Activated T-helper 2 cell treated with anti-CD3 and anti-CD28 coated beads, Interferon-gamma antibody, Interleukin-2, Interleukin-4, amounts not matched to agents 10 μg/mL and 5 μg/mL and 100 μg/mL, durations not matched to agents 14 hours and 24 hours and 36 hours (primary cell): ENCODE data around the gene GALK2. TPM values are rescaled to one million over a fixed set of nuclear protein-coding genes. Genes with fewer than 3 reads are reported as not detected.
"Not testable (repeated sequence)": the region's sequence is repeated elsewhere in the genome, so short reads cannot be mapped to it uniquely, and the experiment has no call there.

Experiments
- DNase-seq: peaks from one replicate; pipeline ENCODE4 v3.0.0; 2021; ENCODE audit warnings: low spot score
- H3K27ac Mint-ChIP-seq: one replicate; pipeline ENCODE4 v1.8.0; 2021; ENCODE audit warnings: mixed read lengths
- H3K27me3 Mint-ChIP-seq: one replicate; pipeline ENCODE4 v1.8.0; 2021; ENCODE audit warnings: low read depth, mixed read lengths
- H3K36me3 Mint-ChIP-seq: one replicate; pipeline ENCODE4 v1.8.0; 2021; ENCODE audit warnings: low read depth, mixed read lengths
- H3K4me1 Mint-ChIP-seq: one replicate; pipeline ENCODE4 v1.8.0; 2021; ENCODE audit warnings: low read depth, mixed read lengths
- H3K4me3 Mint-ChIP-seq: one replicate; pipeline ENCODE4 v1.8.0; 2021; ENCODE audit warnings: low read depth, mild to moderate bottlenecking, moderate library complexity, mixed read lengths
- H3K9me3 Mint-ChIP-seq: one replicate; pipeline ENCODE4 v1.8.0; 2021; ENCODE audit warnings: mixed read lengths
- intact Hi-C: fragments of 100-400 bp; cut with micrococcal nuclease; formaldehyde crosslinking; loops from one replicate; pipeline ENCODE4 v1.15.1; 2023
- total RNA-seq: library from RNA; stranded (reverse); gene quantifications from 2 replicates; pipeline ENCODE4 v1.2.3, GENCODE V29; 2022

GALK2 gene
- total RNA-seq, 1 donor from 2014 or later = 33.3 TPM

GRCh38 chr15:49175582-49176397 is 5.7 kb downstream of the GALK2 start:
- H3K4me3 Mint-ChIP-seq, DNase-seq, H3K27me3 Mint-ChIP-seq, intact Hi-C loops, H3K27ac Mint-ChIP-seq, H3K9me3 Mint-ChIP-seq: not testable (repeated sequence)
- H3K36me3 Mint-ChIP-seq = peaks cover 30% of the 10 kb centered on the region
- H3K4me1 Mint-ChIP-seq = peaks cover 30% of the 10 kb centered on the region

- H3K9me3 Mint-ChIP-seq = peaks cover 3% of the 10 kb centered on the region
- peaks cover 35% of the 10 kb centered on the region for H3K36me3 Mint-ChIP-seq
- H3K27me3 Mint-ChIP-seq = no peaks in the 10 kb centered on the region
- intact Hi-C loops = no loop called here
- H3K4me3 Mint-ChIP-seq = no peak overlapping the region
- no peak overlapping the region for H3K27ac Mint-ChIP-seq
- H3K4me1 Mint-ChIP-seq = peaks cover 20% of the 10 kb centered on the region
- DNase-seq = no peak
Measured at GRCh38 chr15:49178497-49178896, 8.4 kb downstream of the GALK2 start.

- peaks cover 7% of the 10 kb centered on the region for H3K9me3 Mint-ChIP-seq
- peaks cover 42% of the 10 kb centered on the region for H3K36me3 Mint-ChIP-seq
- no peak overlapping the region for H3K27ac Mint-ChIP-seq
- H3K4me1 Mint-ChIP-seq = peaks cover 23% of the 10 kb centered on the region
- intact Hi-C loops = no loop called here
- H3K4me3 Mint-ChIP-seq = no peak overlapping the region
- DNase-seq = no peak
- H3K27me3 Mint-ChIP-seq = no peaks in the 10 kb centered on the region
Measured at GRCh38 chr15:49179433-49180190, 9.6 kb downstream of the GALK2 start.

- DNase-seq = no peak
- no peaks in the 10 kb centered on the region for H3K27me3 Mint-ChIP-seq
- peaks cover 20% of the 10 kb centered on the region for H3K4me1 Mint-ChIP-seq
- H3K9me3 Mint-ChIP-seq = peaks cover 13% of the 10 kb centered on the region
- intact Hi-C loops = no loop called here
- no peak overlapping the region for H3K4me3 Mint-ChIP-seq
- no peak overlapping the region for H3K27ac Mint-ChIP-seq
- H3K36me3 Mint-ChIP-seq = peaks cover 49% of the 10 kb centered on the region
Measured at GRCh38 chr15:49182128-49182527, 12.1 kb downstream of the GALK2 start.

- Mint-ChIP-seq H3K9me3 (peaks cover 13% of the 10 kb centered on the region), H3K36me3 (peaks cover 48% of the 10 kb centered on the region), H3K4me1 (peaks cover 25% of the 10 kb centered on the region)
- intact Hi-C loops, H3K4me3 Mint-ChIP-seq, H3K27me3 Mint-ChIP-seq, DNase-seq, H3K27ac Mint-ChIP-seq: not testable (repeated sequence)
Measured at GRCh38 chr15:49183741-49184140, 13.7 kb downstream of the GALK2 start.

GRCh38 chr15:49185473-49185872 is 15.4 kb downstream of the GALK2 start:
- H3K36me3 Mint-ChIP-seq = peaks cover 51% of the 10 kb centered on the region
- DNase-seq = no peak
- H3K4me3 Mint-ChIP-seq = no peak overlapping the region
- H3K9me3 Mint-ChIP-seq = peaks cover 13% of the 10 kb centered on the region
- no peak overlapping the region for H3K27ac Mint-ChIP-seq
- intact Hi-C loops = no loop called here
- no peaks in the 10 kb centered on the region for H3K27me3 Mint-ChIP-seq
- peaks cover 25% of the 10 kb centered on the region for H3K4me1 Mint-ChIP-seq

- peaks cover 44% of the 10 kb centered on the region for H3K36me3 Mint-ChIP-seq
- DNase-seq = no peak
- no peak overlapping the region for H3K4me3 Mint-ChIP-seq
- no peak overlapping the region for H3K27ac Mint-ChIP-seq
- intact Hi-C loops = no loop called here
- no peaks in the 10 kb centered on the region for H3K27me3 Mint-ChIP-seq
- H3K9me3 Mint-ChIP-seq = peaks cover 13% of the 10 kb centered on the region
- peaks cover 23% of the 10 kb centered on the region for H3K4me1 Mint-ChIP-seq
Measured at GRCh38 chr15:49187549-49188245, 17.6 kb downstream of the GALK2 start.

GRCh38 chr15:49188933-49189332 is 18.9 kb downstream of the GALK2 start:
- DNase-seq = no peak
- H3K36me3 Mint-ChIP-seq = peaks cover 37% of the 10 kb centered on the region
- H3K27ac Mint-ChIP-seq = no peak overlapping the region
- H3K4me1 Mint-ChIP-seq = peaks cover 20% of the 10 kb centered on the region
- H3K9me3 Mint-ChIP-seq = peaks cover 10% of the 10 kb centered on the region
- intact Hi-C loops = no loop called here
- no peaks in the 10 kb centered on the region for H3K27me3 Mint-ChIP-seq
- H3K4me3 Mint-ChIP-seq = no peak overlapping the region

- DNase-seq = no peak
- peaks cover 7% of the 10 kb centered on the region for H3K9me3 Mint-ChIP-seq
- peaks cover 16% of the 10 kb centered on the region for H3K4me1 Mint-ChIP-seq
- H3K4me3 Mint-ChIP-seq = no peak overlapping the region
- H3K36me3 Mint-ChIP-seq = peaks cover 30% of the 10 kb centered on the region
- H3K27me3 Mint-ChIP-seq = no peaks in the 10 kb centered on the region
- H3K27ac Mint-ChIP-seq = no peak overlapping the region
- intact Hi-C loops = no loop called here
Measured at GRCh38 chr15:49189631-49190030, 19.6 kb downstream of the GALK2 start.

- peaks cover 12% of the 10 kb centered on the region for H3K4me1 Mint-ChIP-seq
- peaks cover 5% of the 10 kb centered on the region for H3K9me3 Mint-ChIP-seq
- H3K27me3 Mint-ChIP-seq = no peaks in the 10 kb centered on the region
- no peak overlapping the region for H3K4me3 Mint-ChIP-seq
- peaks cover 20% of the 10 kb centered on the region for H3K36me3 Mint-ChIP-seq
- intact Hi-C loops = no loop called here
- no peak for DNase-seq
- no peak overlapping the region for H3K27ac Mint-ChIP-seq
Measured at GRCh38 chr15:49190586-49190985, 20.5 kb downstream of the GALK2 start.

- no peaks in the 10 kb centered on the region for H3K9me3 Mint-ChIP-seq
Measured at GRCh38 chr15:49191892-49192291, 21.8 kb downstream of the GALK2 start.

GRCh38 chr15:49196856-49197255 is 26.8 kb downstream of the GALK2 start:
- Mint-ChIP-seq H3K27me3 (no peaks in the 10 kb centered on the region), H3K27ac (no peak overlapping the region), H3K4me3 (no peak overlapping the region), H3K4me1 (peaks cover 5% of the 10 kb centered on the region), H3K36me3 (peaks cover 9% of the 10 kb centered on the region), H3K9me3 (no peaks in the 10 kb centered on the region)
- intact Hi-C loops = no loop called here
- no peak for DNase-seq

More at GRCh38 chr15:49191892-49192291, 21.8 kb downstream of the GALK2 start:
- Mint-ChIP-seq H3K27me3 (no peaks in the 10 kb centered on the region), H3K27ac (no peak overlapping the region), H3K36me3 (peaks cover 11% of the 10 kb centered on the region), H3K4me1 (peaks cover 11% of the 10 kb centered on the region), H3K4me3 (no peak overlapping the region)
- intact Hi-C loops = no loop called here
- DNase-seq = no peak
